ENCODE data around the gene LRRC61.

The LRRC61 gene

GRCh38 chr7:150346922-150347321 lies 23.8 kb downstream of the LRRC61 start:
- TF ChIP-seq FOXP2 (optimal IDR thresholded peaks at IDR 0.05; ENCODE audit: borderline replicate concordance, extremely low read depth, extremely low read length, insufficient read depth) (no peak), REST (IDR thresholded peaks at IDR 0.05; ENCODE audit: insufficient read depth in 1 of 2, low read depth in 2 of 2, low read length in 2 of 2) (no peak), SIN3A (IDR thresholded peaks at IDR 0.05; ENCODE audit: borderline replicate concordance, insufficient read depth, low read length) (no peak), TAF1 (IDR thresholded peaks at IDR 0.05; ENCODE audit: borderline replicate concordance, insufficient read depth, low read length) (no peak), POLR2AphosphoS5 (IDR thresholded peaks at IDR 0.05; ENCODE audit: low read depth, low read length) (no peak)

- no peak for TF ChIP-seq FOXP2 (optimal IDR thresholded peaks at IDR 0.05; ENCODE audit: borderline replicate concordance, extremely low read depth, extremely low read length, insufficient read depth)
- no peak for TF ChIP-seq POLR2AphosphoS5 (IDR thresholded peaks at IDR 0.05; ENCODE audit: low read depth, low read length)
- no peak for TF ChIP-seq REST (IDR thresholded peaks at IDR 0.05; ENCODE audit: insufficient read depth in 1 of 2, low read depth in 2 of 2, low read length in 2 of 2)
- no peak for TF ChIP-seq SIN3A (IDR thresholded peaks at IDR 0.05; ENCODE audit: borderline replicate concordance, insufficient read depth, low read length)
- TF ChIP-seq TAF1 (IDR thresholded peaks at IDR 0.05; ENCODE audit: borderline replicate concordance, insufficient read depth, low read length) = no peak
These were observed 28.5 kb downstream of the LRRC61 start for GRCh38 chr7:150351587-150352194.

- TF ChIP-seq SIN3A (IDR thresholded peaks at IDR 0.05; ENCODE audit: borderline replicate concordance, insufficient read depth, low read length) = no peak
- no peak for TF ChIP-seq FOXP2 (optimal IDR thresholded peaks at IDR 0.05; ENCODE audit: borderline replicate concordance, extremely low read depth, extremely low read length, insufficient read depth)
- TF ChIP-seq TAF1 (IDR thresholded peaks at IDR 0.05; ENCODE audit: borderline replicate concordance, insufficient read depth, low read length) = no peak
- TF ChIP-seq POLR2AphosphoS5 (IDR thresholded peaks at IDR 0.05; ENCODE audit: low read depth, low read length) = no peak
- TF ChIP-seq REST (IDR thresholded peaks at IDR 0.05; ENCODE audit: insufficient read depth in 1 of 2, low read depth in 2 of 2, low read length in 2 of 2) = no peak
These were observed 32.5 kb downstream of the LRRC61 start for GRCh38 chr7:150355666-150356059.

GRCh38 chr7:150356265-150356897 lies 33.2 kb downstream of the LRRC61 start:
- TF ChIP-seq POLR2AphosphoS5 (IDR thresholded peaks at IDR 0.05; ENCODE audit: low read depth, low read length) = no peak
- no peak for TF ChIP-seq TAF1 (IDR thresholded peaks at IDR 0.05; ENCODE audit: borderline replicate concordance, insufficient read depth, low read length)

- TF ChIP-seq FOXP2 (optimal IDR thresholded peaks at IDR 0.05; ENCODE audit: borderline replicate concordance, extremely low read depth, extremely low read length, insufficient read depth) (no peak), POLR2AphosphoS5 (IDR thresholded peaks at IDR 0.05; ENCODE audit: low read depth, low read length) (no peak), SIN3A (IDR thresholded peaks at IDR 0.05; ENCODE audit: borderline replicate concordance, insufficient read depth, low read length) (no peak), TAF1 (IDR thresholded peaks at IDR 0.05; ENCODE audit: borderline replicate concordance, insufficient read depth, low read length) (no peak), REST (IDR thresholded peaks at IDR 0.05; ENCODE audit: insufficient read depth in 1 of 2, low read depth in 2 of 2, low read length in 2 of 2) (no peak)
These were observed 34.1 kb downstream of the LRRC61 start for GRCh38 chr7:150357270-150357669.

All from PFSK-1 (cell line).